Activated B cell treated with CpG ODN at 0.5 μM for 24 hours (primary cell): ENCODE data around the gene TMIGD3. TPM values are rescaled to one million over a fixed set of nuclear protein-coding genes. Genes with fewer than 3 reads are reported as not detected.

Source experiments
- ATAC-seq: fragments of 200-7000 bp; cut with Tn5 transposase; one replicate; pipeline ENCODE4 v1.10.0; 2021; ENCODE audit warnings: low read depth, mild to moderate bottlenecking, moderate library complexity
- CTCF ChIA-PET: fragments of 350-600 bp; sonication (Branson Sonifier 250); formaldehyde crosslinking; loops from one replicate; lab custom pipeline; 2021; ENCODE audit warnings: antibody characterized with exemption; lab: Charles Lee
- POLR2A ChIA-PET: fragments of 350-600 bp; sonication (Branson Sonifier 250); formaldehyde crosslinking; loops from one replicate; lab custom pipeline; 2021; ENCODE audit warnings: antibody characterized with exemption; lab: Charles Lee
- DNase-seq: peaks from one replicate; pipeline ENCODE4 v3.0.0; 2022
- H3K27ac Mint-ChIP-seq: one replicate; pipeline ENCODE4 v1.8.0; 2020; ENCODE audit warnings: mixed read lengths
- H3K27me3 Mint-ChIP-seq: one replicate; pipeline ENCODE4 v1.8.0; 2021; ENCODE audit warnings: mixed read lengths
- H3K36me3 Mint-ChIP-seq: one replicate; pipeline ENCODE4 v1.8.0; 2021; ENCODE audit warnings: low read depth, mixed read lengths
- H3K4me1 Mint-ChIP-seq: one replicate; pipeline ENCODE4 v1.8.0; 2021; ENCODE audit warnings: mixed read lengths
- H3K4me3 Mint-ChIP-seq: one replicate; pipeline ENCODE4 v1.8.0; 2020; ENCODE audit warnings: mild to moderate bottlenecking, mixed read lengths
- H3K9me3 Mint-ChIP-seq: one replicate; pipeline ENCODE4 v1.8.0; 2020; ENCODE audit warnings: mixed read lengths
- intact Hi-C: fragments of 100-400 bp; cut with micrococcal nuclease; formaldehyde crosslinking; loops from one replicate; pipeline ENCODE4 v1.15.1; 2024
- total RNA-seq: library from RNA; stranded (reverse); gene quantifications from 2 replicates; pipeline ENCODE4 v1.2.3, GENCODE V29; 2022
- TF ChIP-seq, protein P1 (sequence below): fragments of 200-600 bp; IDR thresholded peaks from one replicate; pipeline ENCODE4 v1.8.0; 2022; ENCODE audit warnings: antibody characterized with exemption, mild to moderate bottlenecking

The TMIGD3 gene
- total RNA-seq, 1 donor from 2014 or later = not detected

DNA sequence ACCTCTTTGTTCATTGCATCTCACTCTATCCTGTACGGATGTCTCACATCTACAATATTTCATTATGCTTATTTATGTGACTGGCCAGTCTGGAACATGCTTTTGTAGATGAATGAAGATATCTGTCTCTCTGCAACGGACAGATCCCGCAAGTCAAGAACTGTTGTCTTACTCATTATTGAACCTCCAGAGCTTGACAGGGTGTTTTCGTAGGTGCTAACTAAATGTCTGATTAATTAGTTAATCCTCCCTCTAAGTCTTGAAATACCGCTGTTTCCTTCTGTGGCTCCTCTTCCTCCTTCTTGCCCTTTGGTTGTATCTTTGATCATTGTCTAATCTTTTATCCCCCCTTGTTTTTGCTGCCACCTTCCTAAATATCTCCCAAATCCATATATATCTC, 32.8 kb downstream of the TMIGD3 start:
- no peaks in the 10 kb centered on the region for H3K27me3 Mint-ChIP-seq
- intact Hi-C loops = loop anchor here (10.0 kb wide), 2 partner anchors 596 to 1144 kb away; partner anchors contain the start of genes CAPZA1, CD53 and ST7L
- no peak for DNase-seq

DNA sequence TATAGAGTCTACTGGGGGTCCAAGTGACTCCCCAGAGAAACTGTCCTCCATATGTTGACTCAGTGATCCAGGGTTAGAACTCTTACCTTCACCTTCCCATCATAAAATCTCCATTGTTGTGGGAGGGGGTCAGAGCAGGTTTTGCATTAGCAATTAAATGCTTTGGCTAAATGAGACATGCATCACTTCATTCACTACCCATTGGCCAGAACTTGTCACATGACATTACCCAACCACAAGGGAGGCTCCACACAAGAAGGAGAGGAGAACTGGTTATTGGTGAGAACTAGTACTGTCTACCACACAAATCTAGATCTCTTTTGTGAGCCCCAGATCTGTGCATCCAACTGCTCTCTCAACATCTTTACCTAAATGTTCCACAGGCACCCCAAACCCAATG, 33.9 kb downstream of the TMIGD3 start:
- Mint-ChIP-seq H3K27ac (no peak overlapping the region), H3K4me3 (no peak overlapping the region), H3K9me3 (no peaks in the 10 kb centered on the region), H3K4me1 (peaks cover 14% of the 10 kb centered on the region), H3K36me3 (peaks cover 13% of the 10 kb centered on the region), H3K27me3 (no peaks in the 10 kb centered on the region)
- intact Hi-C loops = no loop called here
- TF ChIP-seq, protein P1, sequence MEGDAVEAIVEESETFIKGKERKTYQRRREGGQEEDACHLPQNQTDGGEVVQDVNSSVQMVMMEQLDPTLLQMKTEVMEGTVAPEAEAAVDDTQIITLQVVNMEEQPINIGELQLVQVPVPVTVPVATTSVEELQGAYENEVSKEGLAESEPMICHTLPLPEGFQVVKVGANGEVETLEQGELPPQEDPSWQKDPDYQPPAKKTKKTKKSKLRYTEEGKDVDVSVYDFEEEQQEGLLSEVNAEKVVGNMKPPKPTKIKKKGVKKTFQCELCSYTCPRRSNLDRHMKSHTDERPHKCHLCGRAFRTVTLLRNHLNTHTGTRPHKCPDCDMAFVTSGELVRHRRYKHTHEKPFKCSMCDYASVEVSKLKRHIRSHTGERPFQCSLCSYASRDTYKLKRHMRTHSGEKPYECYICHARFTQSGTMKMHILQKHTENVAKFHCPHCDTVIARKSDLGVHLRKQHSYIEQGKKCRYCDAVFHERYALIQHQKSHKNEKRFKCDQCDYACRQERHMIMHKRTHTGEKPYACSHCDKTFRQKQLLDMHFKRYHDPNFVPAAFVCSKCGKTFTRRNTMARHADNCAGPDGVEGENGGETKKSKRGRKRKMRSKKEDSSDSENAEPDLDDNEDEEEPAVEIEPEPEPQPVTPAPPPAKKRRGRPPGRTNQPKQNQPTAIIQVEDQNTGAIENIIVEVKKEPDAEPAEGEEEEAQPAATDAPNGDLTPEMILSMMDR = no peak
- ATAC-seq = no peak
- POLR2A ChIA-PET = interaction anchor here (1.4 kb wide), 1 partner anchor 21 kb away, joined by 5 read pairs; the partner anchor contains the start of gene WDR77
- no peak for DNase-seq
- CTCF ChIA-PET = interaction anchor here (1.5 to 1.6 kb wide), 2 partner anchors 12 to 38 kb away, joined by 6 to 7 read pairs; no protein-coding TSS in a partner anchor

More for the DNA sequence above, 32.8 kb downstream of the TMIGD3 start:
- CTCF ChIA-PET = interaction anchor here (1.0 to 2.4 kb wide), 2 partner anchors 22 to 38 kb away, joined by 3 to 17 read pairs; partner anchors contain the start of genes ATP5PB and WDR77
- Mint-ChIP-seq H3K9me3 (no peaks in the 10 kb centered on the region), H3K4me3 (no peak overlapping the region), H3K27ac (no peak overlapping the region), H3K4me1 (peaks cover 25% of the 10 kb centered on the region), H3K36me3 (peaks cover 12% of the 10 kb centered on the region)
- ATAC-seq = no peak
- TF ChIP-seq, protein P1 = no peak
- POLR2A ChIA-PET = interaction anchor here (0.9 to 15.3 kb wide), 6 partner anchors 21 to 331 kb away, joined by 3 to 234 read pairs (median 6); partner anchors contain the start of genes ADORA3, ATP5PB, CEPT1 and DDX20

DNA sequence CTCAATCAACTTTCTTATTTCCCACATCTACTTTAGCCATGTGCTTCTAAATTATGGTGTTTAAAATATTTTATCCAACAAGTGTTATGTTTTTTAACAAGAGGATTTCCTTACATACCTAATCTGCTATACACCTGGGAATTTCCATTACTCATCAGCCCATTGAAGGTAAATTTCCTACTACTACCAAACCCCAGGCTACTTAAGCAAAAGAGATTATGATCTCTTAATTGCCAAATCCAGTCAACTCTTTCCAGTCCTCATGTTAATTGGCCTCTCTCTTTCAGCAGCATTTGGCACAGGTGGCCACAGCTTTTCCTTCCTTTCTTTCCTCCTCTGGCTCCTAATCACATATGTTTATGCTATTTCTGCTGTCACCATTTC, 34.7 kb downstream of the TMIGD3 start:
- Mint-ChIP-seq H3K9me3 (no peaks in the 10 kb centered on the region), H3K4me3 (no peak overlapping the region), H3K27me3 (no peaks in the 10 kb centered on the region), H3K36me3 (peaks cover 17% of the 10 kb centered on the region), H3K27ac (no peak overlapping the region), H3K4me1 (peaks cover 7% of the 10 kb centered on the region)
- no peak for DNase-seq
- intact Hi-C loops = no loop called here
- POLR2A ChIA-PET = interaction anchor here (1.4 to 2.7 kb wide), 2 partner anchors 8 to 20 kb away, joined by 5 to 9 read pairs; partner anchors contain the start of gene WDR77
- no peak for ATAC-seq
- TF ChIP-seq, protein P1 = no peak
- CTCF ChIA-PET = interaction anchor here (1.5 to 2.0 kb wide), 3 partner anchors 9 to 39 kb away, joined by 4 to 7 read pairs (median 6); no protein-coding TSS in a partner anchor

DNA sequence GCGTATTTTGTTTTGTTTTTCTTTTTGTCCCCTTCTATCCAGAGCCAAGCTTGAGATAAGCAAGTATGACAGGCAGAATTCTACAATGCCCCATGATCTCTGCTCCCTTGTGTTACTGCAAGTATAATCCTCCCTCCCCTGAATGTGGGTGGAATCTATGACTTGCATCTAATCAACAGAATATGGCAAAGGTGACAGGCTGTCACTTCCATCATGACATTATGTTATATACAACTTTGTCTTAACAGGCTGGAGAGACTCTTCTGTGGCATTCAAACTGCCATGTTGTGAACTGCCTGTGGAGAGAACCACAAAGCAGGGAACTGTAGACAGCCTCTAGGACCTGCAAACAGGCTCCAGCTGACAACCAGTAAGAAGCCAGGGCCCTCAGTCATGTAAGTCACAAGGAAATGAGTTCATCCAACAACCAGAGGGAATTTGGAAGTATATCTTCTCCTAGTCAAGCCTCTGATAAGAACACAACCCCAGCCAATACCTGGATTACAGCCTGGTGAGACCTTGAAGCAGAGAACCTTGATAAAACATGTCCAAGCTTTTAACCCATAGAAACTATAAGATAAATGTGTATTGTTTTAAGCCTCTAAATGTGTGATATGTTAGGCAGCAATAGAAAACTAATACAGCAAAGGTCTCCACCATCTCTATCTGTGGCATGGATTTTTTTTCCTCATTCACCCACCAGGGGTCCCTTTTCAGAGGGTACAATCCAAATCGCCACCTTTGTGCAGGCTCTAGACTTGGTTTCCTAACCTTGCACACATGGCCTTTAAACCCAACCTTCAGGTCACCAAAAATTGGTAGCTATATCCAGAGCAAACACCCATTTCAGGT, 35.3 kb downstream of the TMIGD3 start:
- ATAC-seq = no peak
- intact Hi-C loops = no loop called here
- POLR2A ChIA-PET = interaction anchor here (1.4 to 2.7 kb wide), 2 partner anchors 8 to 19 kb away, joined by 5 to 9 read pairs; partner anchors contain the start of gene WDR77

More for the DNA sequence above, 35.3 kb downstream of the TMIGD3 start:
- Mint-ChIP-seq H3K27ac (no peak overlapping the region), H3K4me3 (no peak overlapping the region), H3K9me3 (no peaks in the 10 kb centered on the region), H3K27me3 (no peaks in the 10 kb centered on the region), H3K4me1 (peaks cover under 1% of the 10 kb centered on the region), H3K36me3 (peaks cover 21% of the 10 kb centered on the region)
- CTCF ChIA-PET = interaction anchor here (1.5 to 2.0 kb wide), 3 partner anchors 9 to 40 kb away, joined by 4 to 7 read pairs (median 6); no protein-coding TSS in a partner anchor
- DNase-seq = no peak
- TF ChIP-seq, protein P1 = no peak
